Forelimb muscle (tissue), 1 donor: Measurements from ENCODE around the gene CXCL12. TPM values are rescaled to one million over a fixed set of nuclear protein-coding genes. Genes with fewer than 3 reads are reported as not detected.

Source experiments
- DNase-seq: peaks from one replicate; pipeline ENCODE4 v3.0.0-alpha.2; 2013; ENCODE audit warnings: low read depth
- polyA plus RNA-seq: library from polyadenylated mRNA; unstranded; fragments of 120-200 nt; gene quantifications from one replicate; pipeline ENCODE4 v1.2.1, GENCODE V29; 2013; ENCODE audit not compliant: insufficient read length

The CXCL12 gene
- polyA plus RNA-seq, 1 donor: 206 TPM

- no peak for DNase-seq
Measured at GRCh38 chr10:44364566-44364965, 20.3 kb downstream of the CXCL12 start.

- DNase-seq: no peak
Measured at GRCh38 chr10:44363716-44364115, 21.2 kb downstream of the CXCL12 start.

GRCh38 chr10:44362866-44363711 lies 21.8 kb downstream of the CXCL12 start:
- DNase-seq: no peak

GRCh38 chr10:44361109-44361508 lies 23.8 kb downstream of the CXCL12 start:
- DNase-seq: no peak

GRCh38 chr10:44358080-44358771 lies 26.7 kb downstream of the CXCL12 start:
- DNase-seq: no peak

GRCh38 chr10:44357023-44357540 lies 27.8 kb downstream of the CXCL12 start:
- no peak for DNase-seq

GRCh38 chr10:44356139-44357022 lies 28.5 kb downstream of the CXCL12 start:
- no peak for DNase-seq

- no peak for DNase-seq
Measured at GRCh38 chr10:44355630-44356029, 29.3 kb downstream of the CXCL12 start.

GRCh38 chr10:44354771-44355170 lies 30.1 kb downstream of the CXCL12 start:
- no peak for DNase-seq

- DNase-seq: no peak
Measured at GRCh38 chr10:44353721-44354120, 31.2 kb downstream of the CXCL12 start.

- DNase-seq: no peak
Measured at GRCh38 chr10:44353128-44353390, 31.8 kb downstream of the CXCL12 start.

GRCh38 chr10:44352316-44353127 lies 32.4 kb downstream of the CXCL12 start:
- DNase-seq: peak; percentile 29

GRCh38 chr10:44348496-44348895 lies 36.4 kb downstream of the CXCL12 start:
- no peak for DNase-seq

GRCh38 chr10:44347609-44348400 lies 37.1 kb downstream of the CXCL12 start:
- DNase-seq: no peak

- DNase-seq: no peak
Measured at GRCh38 chr10:44344727-44345126, 40.2 kb downstream of the CXCL12 start.

- no peak for DNase-seq
Measured at GRCh38 chr10:44343843-44344242, 41.1 kb downstream of the CXCL12 start.

GRCh38 chr10:44341886-44342285 lies 43.0 kb downstream of the CXCL12 start:
- DNase-seq: no peak

GRCh38 chr10:44340557-44340956 lies 44.3 kb downstream of the CXCL12 start:
- DNase-seq: no peak

GRCh38 chr10:44339218-44339617 lies 45.7 kb downstream of the CXCL12 start:
- no peak for DNase-seq

- DNase-seq: no peak
Measured at GRCh38 chr10:44337081-44337480, 47.8 kb downstream of the CXCL12 start.
